Hematopoietic multipotent progenitor cell treated with erythropoietin and hydrocortisone succinate and interleukin-3 and kit ligand, for 17 days (in vitro differentiated cells): Measurements from ENCODE around the gene SRRM4.

Experiments used
- DNase-seq: peaks from one replicate; pipeline ENCODE4 v3.0.0-alpha.2; 2015; ENCODE audit warnings: low spot score

Gene SRRM4

DNA sequence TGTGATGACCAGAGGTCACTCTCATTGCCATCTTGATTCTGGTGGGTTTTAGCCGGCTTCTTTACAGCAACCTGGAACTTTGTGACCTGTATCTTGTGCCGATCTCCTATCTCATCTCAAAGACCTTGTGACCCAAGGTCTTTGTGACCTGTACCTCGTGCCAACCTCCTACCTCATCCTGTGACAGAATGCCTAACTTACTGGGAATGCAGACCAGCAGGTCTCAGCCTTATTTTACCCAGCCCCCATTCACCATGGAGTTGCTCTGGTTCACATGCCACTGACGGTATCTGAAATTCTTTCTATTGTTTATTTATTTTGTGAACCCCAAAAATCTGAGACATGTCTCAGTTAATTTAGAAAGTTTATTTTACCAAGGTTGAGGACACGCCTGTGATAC lies 189.9 kb downstream of the SRRM4 start:
- no peak for DNase-seq

DNA sequence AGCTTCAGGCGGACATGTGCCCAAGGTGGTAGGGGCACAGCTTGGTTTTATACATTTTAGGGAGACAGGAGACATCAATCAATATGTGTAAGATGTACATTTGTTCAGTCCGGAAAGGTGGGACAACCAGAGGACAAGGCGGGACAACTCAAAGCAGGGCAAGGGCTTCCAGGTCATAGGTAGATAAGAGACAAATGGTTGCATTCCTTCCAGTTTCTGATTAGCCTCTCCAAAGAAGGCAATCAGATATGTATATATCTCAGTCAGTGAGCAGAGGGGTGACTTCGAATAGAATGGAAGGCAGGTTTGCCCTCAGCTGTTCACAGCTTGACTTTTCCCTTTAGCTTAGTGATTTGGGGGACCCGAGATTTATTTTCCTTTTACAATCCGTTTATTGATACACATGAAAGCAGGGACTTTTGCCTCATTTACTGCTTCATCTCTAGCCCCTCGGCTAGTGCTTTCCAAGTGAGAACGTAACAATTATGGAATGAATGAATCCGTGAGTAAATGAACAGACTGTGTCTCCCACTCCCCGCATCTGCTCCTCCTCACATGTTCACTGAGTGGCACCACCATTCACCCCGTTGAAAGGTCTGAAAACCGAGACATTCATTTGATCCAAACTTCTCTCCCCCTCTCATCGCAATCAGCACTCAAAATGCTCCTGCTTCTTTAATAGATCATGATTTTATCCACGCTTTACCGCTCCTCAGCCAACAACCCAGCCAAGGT lies 190.5 kb downstream of the SRRM4 start:
- no peak for DNase-seq

DNA sequence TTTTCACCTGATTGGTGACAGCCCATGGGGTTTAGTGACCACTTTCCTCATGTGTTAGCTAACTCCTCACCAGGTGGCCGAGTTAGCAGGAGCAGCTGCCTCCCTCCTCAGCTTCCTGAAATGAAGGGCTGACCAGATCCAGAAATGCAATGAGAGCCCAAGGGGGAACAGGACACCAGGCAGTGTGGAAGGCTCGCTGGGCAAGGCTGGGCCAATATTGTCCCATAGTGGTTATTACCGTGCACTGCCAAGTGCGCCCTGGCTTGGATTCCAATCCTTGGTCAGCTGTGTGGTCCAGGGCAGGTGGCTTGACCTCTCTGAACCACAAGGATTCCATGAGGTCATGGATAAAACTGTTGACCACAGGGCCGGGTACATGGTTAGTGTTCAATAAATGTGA lies 193.7 kb downstream of the SRRM4 start:
- no peak for DNase-seq

DNA sequence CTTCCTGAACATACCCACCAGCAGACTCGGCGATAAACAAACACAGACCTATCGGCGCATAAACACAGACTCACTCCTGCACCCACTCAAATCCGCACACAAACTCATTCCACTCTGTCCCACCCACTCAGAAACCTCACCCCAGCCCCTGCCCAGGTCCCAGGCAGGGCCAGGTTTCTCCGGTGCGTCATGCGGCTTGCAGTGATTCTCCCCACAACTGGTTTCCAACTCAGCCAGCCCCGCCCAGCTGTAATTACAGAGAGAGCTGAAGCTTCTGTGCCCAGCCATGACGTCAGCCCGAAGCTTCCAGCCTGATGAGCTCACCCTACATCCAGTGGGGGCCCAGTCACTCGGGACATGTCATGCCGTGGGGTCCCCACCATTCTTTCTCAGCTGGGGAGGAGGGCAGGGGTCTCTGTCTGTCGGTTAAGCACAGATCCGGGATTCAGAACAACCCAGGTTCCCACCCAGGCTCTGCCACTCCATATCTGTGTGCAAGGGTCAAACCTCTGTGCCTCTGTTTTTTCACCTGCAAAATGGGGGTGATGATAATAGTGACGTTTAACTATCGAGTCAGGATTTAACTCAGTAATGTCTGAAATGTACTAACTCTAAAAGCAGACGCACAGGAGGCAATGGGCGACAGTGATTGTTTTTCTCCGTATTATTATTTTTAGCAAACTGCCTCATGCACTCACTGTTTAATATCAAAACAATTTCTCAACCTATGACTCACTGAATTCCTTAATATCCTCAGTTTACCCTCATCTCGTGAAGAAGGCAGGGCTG lies 195.1 kb downstream of the SRRM4 start:
- DNase-seq, result no peak

DNA sequence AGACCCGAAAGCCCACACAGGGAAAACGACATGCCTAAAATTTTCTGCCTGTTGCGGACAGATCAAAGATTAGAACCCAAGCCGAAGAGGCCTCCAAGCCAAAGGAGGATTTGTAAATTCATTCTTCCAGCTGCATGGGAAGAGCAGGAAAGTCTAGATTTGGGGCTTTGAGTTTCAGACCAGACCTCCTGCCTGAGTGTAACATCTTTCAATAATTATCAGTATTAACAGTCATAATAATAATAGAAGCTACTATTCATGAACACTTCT lies 195.7 kb downstream of the SRRM4 start:
- no peak for DNase-seq

DNA sequence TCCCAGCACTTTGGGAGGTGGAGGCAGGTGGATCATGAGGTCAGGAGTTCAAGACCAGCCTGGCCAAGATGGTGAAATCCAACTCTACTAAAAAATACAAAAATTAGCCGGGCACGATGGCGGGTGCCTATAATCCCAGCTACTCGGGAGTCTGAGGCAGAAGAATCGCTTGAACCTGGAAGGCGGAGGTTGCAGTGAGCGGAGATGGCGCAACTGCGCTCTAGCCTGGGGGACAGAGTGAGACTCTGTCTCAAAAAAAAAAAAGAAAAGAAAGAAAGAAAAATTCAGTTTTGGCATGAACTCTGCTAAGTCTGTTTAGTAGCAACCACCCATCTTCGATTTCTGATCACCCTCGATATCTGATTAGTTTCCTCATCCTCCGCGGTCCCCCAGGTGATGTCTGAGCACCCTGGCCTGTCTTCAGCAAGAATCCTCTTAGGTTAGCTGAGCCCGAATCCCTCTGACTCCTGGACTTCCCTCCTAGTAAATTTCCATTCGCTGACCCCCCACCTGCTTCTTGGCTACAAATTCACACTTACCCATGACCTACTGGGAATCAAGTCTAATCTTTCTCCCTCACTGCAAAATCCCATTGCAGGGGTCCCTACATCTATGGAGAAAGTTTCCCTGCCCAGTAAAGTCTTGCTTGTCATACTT lies 196.5 kb downstream of the SRRM4 start:
- no peak for DNase-seq

DNA sequence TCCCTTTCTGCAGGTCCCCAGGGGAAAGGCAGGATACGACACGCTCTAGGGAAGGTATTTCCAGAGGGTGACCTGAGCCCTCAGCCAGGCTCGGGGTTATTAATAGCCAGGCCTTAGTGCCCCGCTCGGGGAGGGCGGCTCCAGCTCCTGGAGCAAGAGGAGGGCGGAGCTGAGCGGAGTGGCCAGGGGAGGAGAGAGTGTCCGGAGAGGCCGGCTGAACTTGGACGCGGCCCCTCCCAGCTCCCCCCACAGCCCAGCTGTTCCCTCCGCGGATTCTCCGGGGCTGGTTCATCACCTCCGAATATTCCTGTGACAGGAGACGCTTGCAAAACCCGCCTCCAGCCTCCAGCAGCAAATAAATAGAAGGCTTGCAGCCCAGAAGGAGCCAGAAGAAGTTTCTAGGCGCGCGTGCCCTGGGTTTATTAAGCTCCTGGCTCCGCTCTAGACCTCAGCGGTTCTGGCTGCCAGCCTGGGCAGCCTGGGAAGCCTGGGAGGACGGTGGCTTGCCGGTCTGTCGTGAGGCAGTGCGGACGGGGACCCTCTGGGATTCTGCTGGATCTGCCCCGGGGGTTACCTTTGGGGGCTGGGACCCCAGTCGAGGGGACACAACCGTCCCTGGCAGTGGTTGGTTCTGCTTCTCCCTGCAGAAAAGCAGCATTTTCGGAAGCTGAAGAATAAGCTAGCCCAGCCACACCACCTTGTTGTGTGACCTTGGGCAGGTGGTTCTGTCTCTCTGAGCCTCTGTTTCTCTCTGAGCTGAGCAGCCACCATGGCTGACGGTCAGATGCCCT lies 197.4 kb downstream of the SRRM4 start, which contains the start of gene HSPB8:
HSPB8 (plus strand) TSS at position 388 of the 791 bp plus-strand sequence; CDS start at position 770, 382 bp downstream.
- no peak for DNase-seq

DNA sequence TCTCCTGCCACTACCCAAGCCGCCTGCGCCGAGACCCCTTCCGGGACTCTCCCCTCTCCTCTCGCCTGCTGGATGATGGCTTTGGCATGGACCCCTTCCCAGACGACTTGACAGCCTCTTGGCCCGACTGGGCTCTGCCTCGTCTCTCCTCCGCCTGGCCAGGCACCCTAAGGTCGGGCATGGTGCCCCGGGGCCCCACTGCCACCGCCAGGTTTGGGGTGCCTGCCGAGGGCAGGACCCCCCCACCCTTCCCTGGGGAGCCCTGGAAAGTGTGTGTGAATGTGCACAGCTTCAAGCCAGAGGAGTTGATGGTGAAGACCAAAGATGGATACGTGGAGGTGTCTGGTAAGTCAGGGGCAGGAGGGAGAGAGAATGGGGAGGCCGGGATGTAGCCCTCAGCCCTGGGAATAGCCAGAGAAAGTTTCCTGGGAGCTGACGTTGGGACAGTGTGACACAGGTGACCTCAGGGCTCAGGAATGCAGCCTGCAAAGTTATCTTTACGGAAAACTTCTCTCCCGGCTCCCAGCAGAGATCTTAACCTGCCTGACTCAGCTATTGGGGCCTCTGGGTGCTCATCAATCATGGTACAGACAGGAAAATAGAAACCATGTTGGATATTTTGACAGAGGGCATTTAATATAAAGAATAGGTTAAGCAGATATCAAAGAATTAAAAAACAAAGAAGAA lies 198.1 kb downstream of the SRRM4 start:
- no peak for DNase-seq

DNA sequence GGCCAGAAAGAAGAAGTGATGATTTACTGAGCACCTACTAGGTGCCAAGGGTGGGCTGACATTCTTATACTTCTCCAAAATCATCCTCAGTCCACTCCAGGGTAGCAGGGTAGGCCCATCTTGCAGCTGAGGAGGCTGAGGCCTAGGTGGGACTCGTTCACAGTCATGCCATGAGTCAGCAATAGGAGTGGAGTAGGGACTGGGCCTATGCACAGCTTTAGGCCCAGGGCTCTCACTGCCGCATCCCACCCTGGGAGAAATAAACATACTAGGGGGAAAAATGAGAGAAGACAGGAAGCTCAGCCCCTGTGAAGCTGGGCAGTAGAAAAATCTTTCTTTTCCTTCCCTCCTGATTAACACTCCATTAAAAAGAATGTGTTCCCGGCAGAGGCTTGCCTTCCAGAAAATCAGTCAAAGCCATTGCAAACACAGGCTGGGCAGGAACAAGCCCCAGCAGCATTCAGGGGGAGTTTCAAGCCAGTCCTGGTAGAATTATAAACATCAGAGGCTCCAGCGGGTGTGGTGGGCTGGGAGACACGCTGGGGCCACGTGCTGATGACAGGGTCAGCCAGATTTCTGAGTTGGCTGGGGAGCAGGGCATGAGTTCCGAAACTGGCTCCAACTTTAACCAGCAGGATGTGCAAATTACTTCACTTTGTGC lies 199.2 kb downstream of the SRRM4 start:
- no peak for DNase-seq

DNA sequence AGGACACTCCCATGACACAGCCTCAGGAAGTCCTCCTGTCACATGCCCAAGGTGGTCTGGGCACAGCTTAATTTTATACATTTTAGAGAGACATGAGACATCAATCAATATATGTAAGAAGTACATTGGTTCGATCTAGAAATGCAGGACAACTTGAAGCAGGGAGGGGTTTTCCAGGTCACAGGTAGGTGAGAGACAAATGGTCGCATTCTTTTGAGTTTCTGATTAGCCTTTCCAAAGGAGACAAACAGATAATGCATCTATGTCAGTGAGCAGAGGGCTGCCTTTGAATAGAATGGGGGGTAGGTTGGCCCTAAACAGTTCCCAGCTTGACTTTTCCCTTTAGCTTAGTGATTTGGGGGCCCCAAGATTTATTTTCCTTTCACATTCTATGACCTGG lies 199.9 kb downstream of the SRRM4 start:
- DNase-seq, result no peak

DNA sequence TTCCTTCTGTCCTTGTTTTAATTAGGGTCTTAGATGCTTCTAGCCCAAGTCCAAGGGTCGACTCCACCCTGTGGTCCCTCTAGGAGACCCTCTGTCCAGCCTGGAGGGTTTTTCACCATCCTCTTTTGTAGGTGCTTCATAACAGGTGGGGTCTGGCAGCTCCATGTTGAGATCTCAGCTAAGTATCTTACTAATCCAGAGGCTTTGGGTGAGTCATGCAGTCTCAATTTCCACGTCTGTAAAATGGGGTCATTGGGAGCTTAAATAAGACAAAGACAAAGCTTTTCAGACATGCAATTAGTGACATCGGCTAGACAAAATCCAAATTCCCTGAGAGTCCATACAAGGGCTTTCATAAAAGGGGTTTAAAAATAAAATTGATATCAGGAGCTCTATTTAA lies 200.6 kb downstream of the SRRM4 start:
- no peak for DNase-seq

DNA sequence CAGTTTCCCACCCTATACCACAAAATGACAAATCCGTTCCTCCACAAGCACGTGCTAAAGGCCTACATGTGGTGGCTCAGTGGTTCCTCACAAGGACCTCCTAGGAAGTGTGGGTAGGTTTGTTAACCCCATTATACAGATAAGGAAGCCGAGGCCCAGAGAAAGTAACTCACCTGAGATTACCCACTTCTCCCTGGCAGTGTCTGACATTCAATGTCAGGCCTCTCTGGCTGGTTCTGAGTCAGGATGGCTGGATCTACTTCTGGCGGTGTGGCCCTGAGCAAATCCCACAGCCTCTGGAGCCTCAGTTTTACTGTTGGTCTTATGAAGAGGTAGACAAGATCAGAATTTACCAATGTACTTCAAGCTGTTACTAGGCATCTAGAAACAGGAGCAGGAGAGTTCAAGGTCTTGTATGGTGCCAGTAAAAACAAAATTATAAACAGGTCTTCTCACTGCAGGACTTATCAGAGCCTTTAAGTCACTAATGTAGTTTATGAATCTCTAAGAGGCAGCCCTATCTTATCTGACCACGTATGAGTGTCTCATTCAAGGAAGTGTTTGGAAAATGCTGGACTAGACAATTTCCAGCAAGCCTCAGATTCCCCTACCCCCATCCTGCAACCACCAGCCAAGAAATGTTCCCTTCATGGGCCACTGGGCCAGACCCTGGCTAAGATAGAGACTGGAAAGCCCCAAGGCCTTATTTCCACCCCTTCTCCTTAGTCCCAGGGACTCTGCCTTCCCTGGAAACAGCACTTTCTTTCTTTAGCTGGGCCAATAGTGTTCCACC lies 201.6 kb downstream of the SRRM4 start:
- no peak for DNase-seq

DNA sequence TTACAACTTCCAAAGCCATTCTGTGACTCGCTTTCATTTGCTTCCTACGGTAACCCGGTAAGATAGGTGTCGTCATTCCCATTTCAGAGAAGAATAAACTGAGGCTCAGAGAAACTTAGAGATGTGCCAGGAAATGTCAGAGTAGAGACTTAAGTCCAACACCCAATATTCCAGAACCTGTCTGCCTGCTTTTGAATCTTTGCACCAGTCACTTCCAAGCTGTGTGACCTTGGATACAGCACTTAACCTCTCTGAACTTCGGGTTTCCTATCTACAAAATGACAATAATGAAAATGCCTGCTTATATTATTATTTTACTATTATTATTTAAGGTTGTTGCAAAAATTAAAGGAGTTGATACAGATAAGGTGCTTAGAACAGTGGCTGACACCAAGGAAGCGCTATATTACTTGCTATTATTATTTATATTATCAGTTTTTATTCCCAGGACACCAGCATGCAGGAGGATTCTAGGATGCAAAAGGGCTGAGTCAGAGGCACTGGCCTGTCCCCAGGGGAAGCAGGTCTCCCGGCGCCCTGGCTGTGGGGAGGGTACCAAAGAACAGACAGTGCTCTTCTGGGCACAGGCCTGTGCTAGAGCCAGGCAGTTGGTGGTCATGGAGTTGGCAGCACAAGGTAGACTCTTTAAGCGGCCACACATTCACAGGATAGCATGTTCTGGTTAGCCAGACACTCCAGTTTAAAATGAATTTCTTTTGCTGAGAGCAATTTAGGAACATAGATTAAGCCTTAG lies 202.8 kb downstream of the SRRM4 start:
- DNase-seq, result no peak

DNA sequence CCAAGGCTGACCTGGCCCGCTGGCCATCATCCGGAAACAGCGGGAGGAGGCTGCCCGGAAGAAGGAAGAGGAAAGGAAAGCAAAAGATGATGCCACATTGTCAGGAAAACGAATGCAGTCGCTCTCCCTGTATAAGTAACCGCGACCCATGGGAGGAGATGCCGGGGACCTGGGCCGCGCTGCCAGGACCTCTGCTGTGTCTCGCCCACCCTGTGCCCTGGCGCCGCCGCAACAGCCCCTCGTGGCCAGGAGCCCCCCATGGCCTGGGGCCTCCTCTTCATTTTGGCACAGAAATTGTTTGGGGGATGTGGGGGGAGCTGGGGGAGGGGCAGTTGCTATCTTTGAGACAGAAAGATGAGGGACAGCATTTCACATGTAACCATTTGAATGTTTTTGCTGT lies 213.9 kb downstream of the SRRM4 start:
- DNase-seq, result no peak

DNA sequence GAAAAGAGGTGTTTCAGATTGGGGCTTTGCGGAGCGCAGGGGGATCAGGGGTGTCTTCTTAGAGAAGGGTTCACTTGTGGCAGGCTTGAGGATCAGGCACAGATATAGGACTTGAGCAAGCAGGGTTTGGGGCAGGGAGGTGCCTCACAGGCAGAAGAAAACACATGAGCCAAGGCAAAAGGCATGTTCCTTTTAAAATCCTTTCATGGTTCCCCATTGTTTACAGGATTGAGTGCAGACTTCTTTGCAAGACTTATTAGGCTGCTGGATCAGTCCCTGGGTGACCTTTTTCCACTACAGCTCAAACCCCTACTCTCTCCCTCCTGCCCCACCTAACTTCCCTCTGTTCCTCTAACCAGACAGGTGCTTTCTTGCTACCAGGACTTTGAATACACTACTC lies 217.1 kb downstream of the SRRM4 start:
- no peak for DNase-seq

DNA sequence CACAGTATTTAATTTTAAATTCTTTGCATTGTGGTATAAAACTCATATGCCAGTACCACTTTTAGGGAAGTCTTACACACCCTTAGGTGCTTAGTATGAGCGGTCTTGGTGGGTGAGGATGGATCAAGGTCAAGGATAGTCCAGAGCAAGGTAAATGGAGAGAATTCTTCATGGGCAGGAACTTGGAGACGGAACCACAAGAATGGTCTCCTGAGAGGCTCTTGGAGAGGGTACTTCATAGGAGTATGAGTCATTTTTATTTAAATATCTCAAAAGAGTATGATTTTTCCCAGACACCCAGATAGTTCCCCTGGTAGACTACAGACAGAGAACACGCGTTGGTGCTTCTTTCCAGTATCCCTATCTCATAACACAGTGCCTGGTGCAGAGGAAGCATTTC lies 219.3 kb downstream of the SRRM4 start:
- DNase-seq, result no peak

DNA sequence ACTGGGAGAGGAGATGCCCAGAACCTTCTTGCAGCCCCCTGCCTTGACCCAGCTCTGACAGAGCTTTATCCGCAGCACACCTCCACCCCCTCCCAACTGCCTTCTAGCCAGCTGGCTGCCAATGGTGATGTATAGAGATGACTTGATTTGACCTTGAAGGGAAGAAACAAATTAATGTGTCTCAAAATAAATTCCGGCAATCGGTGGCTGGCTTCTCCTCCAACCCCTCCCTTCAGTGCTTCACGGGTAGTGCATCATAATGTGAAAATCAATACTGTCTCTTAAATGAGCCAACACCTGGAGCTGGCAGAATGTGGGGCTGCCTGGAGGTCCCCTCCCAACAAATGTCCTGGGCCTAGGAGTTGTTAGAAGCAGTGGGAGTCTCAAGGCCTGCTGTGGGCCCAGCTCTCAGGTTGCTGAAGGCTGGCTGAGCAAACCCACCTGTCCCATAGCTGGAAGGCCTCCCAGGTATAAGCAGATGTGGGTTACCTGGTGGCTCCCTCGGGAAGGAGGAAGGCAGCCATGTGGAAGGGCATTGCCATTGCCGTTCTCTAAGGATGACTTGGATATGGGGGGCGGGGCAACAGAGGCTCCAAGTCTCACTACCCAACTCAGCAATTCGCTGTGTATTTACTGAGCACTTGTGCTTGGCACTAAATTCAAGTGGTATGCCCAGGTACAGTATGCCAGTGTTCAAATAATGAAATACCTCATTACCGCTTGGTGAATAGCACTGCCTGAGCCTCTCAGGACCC lies 220.6 kb downstream of the SRRM4 start:
- DNase-seq, result no peak

DNA sequence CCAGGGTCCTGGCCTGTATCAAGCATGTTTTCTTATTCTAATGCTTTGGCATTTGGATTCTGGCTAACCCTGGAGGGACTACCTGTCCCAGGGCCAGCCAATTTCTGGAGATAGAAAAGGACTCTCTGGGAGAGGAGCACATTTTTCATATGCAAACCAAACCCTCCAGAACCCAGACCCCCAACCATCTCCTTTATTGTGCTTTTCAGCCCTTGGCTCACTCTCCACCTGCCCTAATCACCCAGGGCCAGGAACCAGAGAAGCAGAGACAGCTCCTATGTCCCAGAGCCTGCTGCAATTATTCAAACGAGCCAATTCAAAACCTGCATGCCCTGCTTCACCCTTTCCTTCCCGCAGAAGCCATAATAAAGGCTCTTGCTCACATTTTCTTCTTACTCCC lies 221.2 kb downstream of the SRRM4 start:
- no peak for DNase-seq

DNA sequence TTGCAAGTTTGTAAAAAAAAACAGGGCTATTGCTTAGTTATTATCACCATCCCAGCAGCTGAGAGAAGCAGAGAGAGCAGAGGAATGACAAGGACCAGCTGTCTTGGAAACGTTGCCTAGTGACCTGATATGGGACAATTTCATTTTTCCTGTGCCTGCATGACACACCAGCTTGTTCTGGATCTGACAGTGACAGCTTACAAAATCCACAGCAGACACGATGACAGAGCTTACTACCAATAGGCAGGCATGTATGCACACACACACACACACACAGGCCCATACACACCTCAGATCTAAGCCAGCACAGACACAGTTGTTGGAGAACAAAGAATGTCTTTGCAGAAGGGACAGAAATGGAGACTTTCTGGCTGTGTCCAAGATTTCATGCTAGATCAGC lies 222.8 kb downstream of the SRRM4 start:
- DNase-seq, result no peak
